ENCODE results near the gene COL4A2.

GRCh38 chr13:110358381-110358780 is 51.3 kb downstream of the COL4A2 start:
- TF ChIP-seq CTCF (IDR thresholded peaks at IDR 0.05 in 2 of 3, conservative IDR thresholded peaks at IDR 0.05 in 1 of 3; ENCODE audit: borderline replicate concordance in 1 of 3, insufficient read depth in 1 of 3, low read depth in 2 of 3, low read length in 2 of 3) (no peak), POLR2A (IDR thresholded peaks at IDR 0.05; ENCODE audit: borderline replicate concordance, extremely low read depth, insufficient read depth, insufficient read length) (no peak), REST (IDR thresholded peaks at IDR 0.05; ENCODE audit: low read depth) (no peak), MAX (IDR thresholded peaks at IDR 0.05) (no peak), EZH2 (IDR thresholded peaks at IDR 0.05) (no peak), SIN3A (IDR thresholded peaks at IDR 0.05; ENCODE audit: low read depth) (no peak), YY1 (IDR thresholded peaks at IDR 0.05; ENCODE audit: extremely low read depth, insufficient replicate concordance, low read depth, low read length) (no peak), ZBTB33 (IDR thresholded peaks at IDR 0.05; ENCODE audit: extremely low read depth, insufficient replicate concordance, low read length) (no peak), SP1 (IDR thresholded peaks at IDR 0.05; ENCODE audit: low read depth) (no peak), RAD21 (IDR thresholded peaks at IDR 0.05; ENCODE audit: low read depth) (no peak), ZNF274 (IDR thresholded peaks at IDR 0.05; ENCODE audit: low read depth, low read length) (no peak), POLR2AphosphoS5 (IDR thresholded peaks at IDR 0.05; ENCODE audit: low read depth, low read length) (no peak)
